ENCODE data around the gene SPINDOC. TPM values are rescaled to one million over a fixed set of nuclear protein-coding genes. Genes with fewer than 3 reads are reported as not detected.

SPINDOC gene
- total and polyA plus RNA-seq, 9 of the 15 experiments (the other 6 are each of a cell fraction or from before 2014, with no cell fraction given) = 0.70 to 36.3 (median 19.6) TPM

- TF ChIP-seq ELK1 (CRISPR knock-in tag; IDR thresholded peaks at IDR 0.05) (no peak), GTF2F1 (IDR thresholded peaks at IDR 0.05; ENCODE audit: low read depth, low read length) (no peak), HIVEP1 (CRISPR knock-in tag; IDR thresholded peaks at IDR 0.05) (no peak), ZNF384 (IDR thresholded peaks at IDR 0.05; ENCODE audit: low read depth, low read length) (no peak), ZNF3 (CRISPR knock-in tag; IDR thresholded peaks at IDR 0.05) (no peak), TEAD2 (tag; IDR thresholded peaks at IDR 0.05) (no peak), IRF2 (CRISPR knock-in tag; IDR thresholded peaks at IDR 0.05) (no peak), TAF15 (IDR thresholded peaks at IDR 0.05; ENCODE audit: low read depth, low read length) (no peak), SMC3 (conservative IDR thresholded peaks at IDR 0.05; ENCODE audit: insufficient read depth, low read depth, low read length) (peak; percentile 39; the same call in 1 of the 2 replicates), TCFL5 (CRISPR knock-in tag; conservative IDR thresholded peaks at IDR 0.05) (no peak), ESRRA (IDR thresholded peaks at IDR 0.05; ENCODE audit: borderline replicate concordance, low read depth) (no peak), SMARCB1 (IDR thresholded peaks at IDR 0.05; ENCODE audit: insufficient read length, low read depth) (no peak), EZH2 (IDR thresholded peaks at IDR 0.05; ENCODE audit: borderline replicate concordance, low read depth, low read length) (no peak), NELFE (IDR thresholded peaks at IDR 0.05; ENCODE audit: insufficient read depth, insufficient read length) (no peak), ARNT (IDR thresholded peaks at IDR 0.05) (no peak), HNRNPUL1 (IDR thresholded peaks at IDR 0.05; ENCODE audit: low read length) (no peak), TFAM (CRISPR knock-in tag; conservative IDR thresholded peaks at IDR 0.05) (no peak), ZNF253 (CRISPR knock-in tag; conservative IDR thresholded peaks at IDR 0.05) (no peak), MIER1 (IDR thresholded peaks at IDR 0.05; ENCODE audit: low read depth) (no peak), ZNF347 (CRISPR knock-in tag; IDR thresholded peaks at IDR 0.05; ENCODE audit: low read depth) (no peak), CBX2 (IDR thresholded peaks at IDR 0.05; ENCODE audit: insufficient read depth, low read length, poor library complexity, severe bottlenecking) (no peak), NCOA6 (IDR thresholded peaks at IDR 0.05) (peak; percentile 51; the same call in 1 of the 2 replicates), GMEB1 (CRISPR knock-in tag; IDR thresholded peaks at IDR 0.05) (no peak), GTF2E2 (tag; IDR thresholded peaks at IDR 0.05) (no peak), BRF2 (IDR thresholded peaks at IDR 0.05; ENCODE audit: borderline replicate concordance, insufficient read depth, insufficient read length) (no peak), FOXM1 (IDR thresholded peaks at IDR 0.05; ENCODE audit: low read depth) (no peak), FOXM1 (CRISPR knock-in tag; IDR thresholded peaks at IDR 0.05; ENCODE audit: low read depth) (no peak), TCF7L2 (IDR thresholded peaks at IDR 0.05; ENCODE audit: low read depth, low read length) (no peak)
These were observed 44.8 kb upstream of the SPINDOC start, which contains the start of gene ZFTA (continued) for GRCh38 chr11:63768237-63769041.

All from K562 (cell line).